T-helper 1 cell (primary cell): ENCODE measurements around the gene HM13.
"Not testable (repeated sequence)": the region's sequence is repeated elsewhere in the genome, so short reads cannot be mapped to it uniquely, and the experiment has no call there.

Experiments
- DNase-seq, 5 donors: peaks; one replicate each; pipeline ENCODE4 v3.0.0-alpha.2; 2012 to 2020

The HM13 gene

GRCh38 chr20:31593221-31594001 lies 79.2 kb downstream of the HM13 start:
- peak in 1 of 5 donors; percentile 27 for DNase-seq

GRCh38 chr20:31594002-31594557 lies 79.8 kb downstream of the HM13 start:
- no peak for DNase-seq

- no peak for DNase-seq
Observed at GRCh38 chr20:31594558-31595379, 80.5 kb downstream of the HM13 start.

- DNase-seq = no peak
Observed at GRCh38 chr20:31595380-31595653, 81.1 kb downstream of the HM13 start.

GRCh38 chr20:31595654-31596411 lies 81.6 kb downstream of the HM13 start:
- no peak for DNase-seq

- not testable (repeated sequence) for DNase-seq
Observed at GRCh38 chr20:31596412-31596715, 82.1 kb downstream of the HM13 start.

GRCh38 chr20:31596831-31597480 lies 82.7 kb downstream of the HM13 start:
- DNase-seq = no peak

GRCh38 chr20:31597481-31597855 lies 83.2 kb downstream of the HM13 start:
- DNase-seq = no peak

- no peak for DNase-seq
Observed at GRCh38 chr20:31602431-31602778, 88.2 kb downstream of the HM13 start.

GRCh38 chr20:31602779-31603441 lies 88.7 kb downstream of the HM13 start:
- DNase-seq = peak in 2 of 5 donors; percentile 3 to 87

- DNase-seq = peak; percentile 68 to 80 (median 79)
Observed at GRCh38 chr20:31603822-31604566, 89.8 kb downstream of the HM13 start.

GRCh38 chr20:31604567-31605030 lies 90.4 kb downstream of the HM13 start:
- no peak for DNase-seq

- peak; percentile 75 to 87 (median 82) for DNase-seq
Observed at GRCh38 chr20:31605031-31605901, 91.0 kb downstream of the HM13 start, which contains the start of gene ID1. ID1 (plus strand) TSS chr20:31605289; CDS start chr20:31605388, 99 bp downstream.

- DNase-seq = peak in 1 of 5 donors; percentile 0
Observed at GRCh38 chr20:31605902-31606803, 91.9 kb downstream of the HM13 start.

- no peak for DNase-seq
Observed at GRCh38 chr20:31606804-31607639, 92.8 kb downstream of the HM13 start.

- DNase-seq = no peak
Observed at GRCh38 chr20:31607640-31608250, 93.5 kb downstream of the HM13 start.

GRCh38 chr20:31608251-31608945 lies 94.2 kb downstream of the HM13 start:
- no peak for DNase-seq
